NK-92 (cell line): Measurements from ENCODE around the gene TOM1L2.

Source experiments
- DNase-seq: peaks from one replicate; lab custom pipeline; 2025; ENCODE audit not compliant: unreplicated experiment; lab: John Stamatoyannopoulos, UW

The TOM1L2 gene

GRCh38 chr17:17851103-17852002 lies 120.8 kb downstream of the TOM1L2 start:
- no peak for DNase-seq

GRCh38 chr17:17849845-17850373 lies 122.3 kb downstream of the TOM1L2 start:
- DNase-seq, result no peak

GRCh38 chr17:17849147-17849820 lies 122.9 kb downstream of the TOM1L2 start:
- no peak for DNase-seq

GRCh38 chr17:17848311-17849082 lies 123.7 kb downstream of the TOM1L2 start:
- DNase-seq, result no peak

GRCh38 chr17:17847726-17848125 lies 124.5 kb downstream of the TOM1L2 start:
- no peak for DNase-seq

GRCh38 chr17:17847118-17847689 lies 125.0 kb downstream of the TOM1L2 start:
- DNase-seq, result no peak

GRCh38 chr17:17846645-17847044 lies 125.6 kb downstream of the TOM1L2 start:
- DNase-seq, result no peak

- no peak for DNase-seq
Measured at GRCh38 chr17:17846003-17846402, 126.2 kb downstream of the TOM1L2 start.

- no peak for DNase-seq
Measured at GRCh38 chr17:17845046-17845775, 127.0 kb downstream of the TOM1L2 start.

GRCh38 chr17:17844500-17844899 lies 127.7 kb downstream of the TOM1L2 start:
- no peak for DNase-seq

- DNase-seq, result no peak
Measured at GRCh38 chr17:17844079-17844478, 128.1 kb downstream of the TOM1L2 start.

- no peak for DNase-seq
Measured at GRCh38 chr17:17843096-17843495, 129.1 kb downstream of the TOM1L2 start.

- no peak for DNase-seq
Measured at GRCh38 chr17:17842111-17842876, 129.9 kb downstream of the TOM1L2 start.

- no peak for DNase-seq
Measured at GRCh38 chr17:17841601-17842025, 130.6 kb downstream of the TOM1L2 start.

GRCh38 chr17:17840751-17841591 lies 131.2 kb downstream of the TOM1L2 start:
- no peak for DNase-seq

GRCh38 chr17:17839791-17840707 lies 132.2 kb downstream of the TOM1L2 start:
- DNase-seq, result peak; percentile 11
